OCI-LY7 (cell line): ENCODE results near the gene ARMC5.

ENCODE experiments used
- CTCF ChIP-seq: fragments of 200-600 bp; sonication (generic); conservative IDR thresholded peaks from 2 replicates; pipeline ENCODE4 v1.5.1; 2014; ENCODE audit warnings: mild to moderate bottlenecking, antibody characterized with exemption, low read length, moderate library complexity, mixed read lengths
- EZH2phosphoT487 ChIP-seq: fragments of 200-600 bp; sonication (generic); IDR thresholded peaks from 2 replicates; pipeline ENCODE4 v1.6.1; 2018; ENCODE audit warnings: low read depth, borderline replicate concordance, mild to moderate bottlenecking, mixed run types, antibody characterized with exemption, low read length, moderate library complexity, mixed read lengths

- TF ChIP-seq CTCF (no peak), EZH2phosphoT487 (no peak)
These were observed 2.9 kb downstream of the ARMC5 start for GRCh38 chr16:31461921-31462804.
